Raji (cell line): ENCODE data around the gene KLKB1.

Experiments
- POLR2A ChIP-seq: IDR thresholded peaks from 2 replicates; pipeline ENCODE4 v1.6.1; 2011; ENCODE audit warnings: low read depth, low read length, control low read depth; ENCODE audit not compliant: insufficient read depth

Gene KLKB1

DNA sequence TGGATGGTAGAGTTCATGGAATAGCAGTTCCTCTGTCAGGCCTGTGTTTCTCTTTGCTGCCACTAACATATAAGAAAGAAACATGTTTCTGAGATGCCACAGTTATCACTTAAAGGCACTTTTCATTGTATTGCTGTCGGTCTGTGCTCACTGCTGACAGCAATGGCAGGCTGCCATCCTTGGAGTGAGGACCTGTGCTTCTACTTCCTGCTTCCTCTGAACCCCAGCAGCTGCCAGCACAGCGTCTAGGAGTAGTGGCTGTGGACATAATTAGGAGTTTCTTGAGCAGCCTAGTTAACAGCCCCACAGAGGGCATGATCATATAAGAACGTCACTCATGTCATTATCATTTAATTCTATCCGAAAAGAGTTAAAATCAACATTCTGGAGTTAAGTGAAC is 69.2 kb downstream of the KLKB1 start:
- no peak for TF ChIP-seq POLR2A

DNA sequence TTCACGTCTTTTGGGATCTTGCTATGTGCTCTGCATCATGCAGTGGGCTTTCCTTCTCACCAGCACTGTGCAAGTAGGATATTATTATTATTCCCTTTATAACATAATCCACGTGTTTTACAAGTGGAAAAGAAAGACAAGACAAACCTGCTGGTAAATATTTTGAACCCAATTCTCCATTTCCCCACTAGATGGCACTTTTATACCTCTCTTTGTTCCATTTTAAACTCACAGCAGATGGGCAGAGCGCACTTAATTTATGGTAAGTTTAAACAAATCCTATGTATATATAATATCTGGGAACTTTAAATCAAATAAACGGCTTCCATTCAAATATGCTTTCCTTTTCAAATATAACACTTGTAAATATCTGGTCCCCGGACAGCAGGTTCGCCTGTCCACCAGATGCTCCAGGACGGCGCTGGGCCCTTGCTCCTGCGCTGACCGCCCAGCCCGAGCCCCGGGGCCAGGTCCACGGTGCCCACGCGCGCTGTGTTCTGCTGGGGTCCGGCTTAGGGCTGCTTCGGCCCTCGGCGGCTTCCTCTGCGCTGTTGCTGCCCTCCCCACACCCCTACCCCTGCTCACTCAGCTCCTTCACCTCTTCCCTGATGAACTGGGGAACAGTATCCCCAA is 69.8 kb downstream of the KLKB1 start:
- TF ChIP-seq POLR2A, result no peak

DNA sequence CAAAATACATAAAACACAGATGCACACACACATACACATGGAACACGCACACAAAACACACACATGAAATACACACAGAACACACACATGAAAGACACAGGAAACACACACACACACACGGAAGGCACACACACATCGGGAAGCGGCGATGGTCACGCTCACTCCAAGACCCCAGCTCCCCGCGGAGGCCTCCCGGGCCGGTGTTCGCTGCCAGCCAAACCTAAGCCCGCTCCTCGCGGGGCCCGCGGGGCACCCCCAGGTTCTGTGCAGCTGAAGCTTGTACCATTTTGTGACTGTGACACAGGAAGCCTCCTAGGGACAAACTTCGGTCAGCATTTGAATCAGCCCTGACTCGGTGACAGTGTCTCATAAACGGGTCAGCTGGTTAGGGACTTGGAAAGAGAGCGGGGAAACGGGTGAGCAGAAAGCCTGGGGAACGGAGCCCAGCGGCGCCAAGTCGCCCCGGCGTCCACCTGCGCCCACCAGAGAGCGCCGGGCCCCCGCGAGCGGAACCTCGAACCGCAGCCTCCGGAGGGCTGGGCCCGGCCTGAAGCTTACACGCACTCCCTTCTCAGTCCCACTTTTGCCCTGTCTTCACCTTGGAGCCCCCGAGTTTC is 70.8 kb downstream of the KLKB1 start:
- no peak for TF ChIP-seq POLR2A

DNA sequence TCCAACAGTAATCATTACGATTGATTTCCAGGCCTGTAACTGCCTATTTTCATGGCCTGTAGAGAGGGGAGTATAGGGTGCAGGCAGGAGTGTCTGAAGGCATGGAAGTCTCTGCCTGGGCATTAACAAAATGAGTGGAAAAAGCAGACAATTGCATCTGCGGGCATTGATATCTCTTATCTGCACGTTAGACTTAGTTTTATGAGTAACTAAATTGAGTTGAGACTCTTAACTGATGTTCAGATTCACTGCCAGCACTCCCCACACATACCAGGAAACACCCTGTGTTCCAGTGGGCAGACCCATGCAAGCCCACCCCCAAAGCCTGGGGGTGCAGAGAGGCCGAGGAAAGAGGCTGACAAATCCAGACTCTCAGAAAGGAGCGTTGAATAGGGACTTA is 72.0 kb downstream of the KLKB1 start:
- no peak for TF ChIP-seq POLR2A

DNA sequence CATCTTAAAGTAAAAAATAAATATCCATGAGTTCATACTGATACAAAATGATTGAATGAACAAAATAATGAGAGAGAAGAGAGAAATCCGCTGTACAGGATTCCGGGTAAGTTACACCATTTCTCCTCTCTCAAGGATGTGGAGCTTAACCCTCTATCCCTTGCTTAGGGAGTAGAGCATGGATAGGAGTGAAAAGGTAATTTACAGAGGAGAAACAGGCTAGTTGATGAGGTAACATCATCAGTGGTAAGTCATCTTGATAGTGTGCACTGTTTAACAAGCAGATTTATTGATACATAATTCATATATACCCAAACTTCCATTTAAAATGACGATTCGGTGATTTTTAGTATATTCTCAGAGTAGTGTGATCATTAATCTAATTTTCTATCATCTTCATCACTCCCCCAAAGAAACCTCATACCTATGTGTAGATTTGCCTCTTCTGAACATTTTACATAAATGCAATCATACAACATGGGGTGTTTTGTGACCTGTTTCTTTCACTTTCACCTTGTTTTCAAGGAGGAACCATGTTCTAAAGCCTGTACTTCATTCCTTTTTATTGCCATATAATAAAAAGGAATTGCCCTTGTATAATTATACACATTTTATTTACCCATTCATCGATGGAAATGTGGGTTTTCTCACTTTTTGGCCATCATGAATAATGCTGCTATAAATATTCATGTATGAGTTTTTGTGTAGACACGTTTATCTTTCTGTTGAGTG is 73.5 kb downstream of the KLKB1 start:
- no peak for TF ChIP-seq POLR2A

DNA sequence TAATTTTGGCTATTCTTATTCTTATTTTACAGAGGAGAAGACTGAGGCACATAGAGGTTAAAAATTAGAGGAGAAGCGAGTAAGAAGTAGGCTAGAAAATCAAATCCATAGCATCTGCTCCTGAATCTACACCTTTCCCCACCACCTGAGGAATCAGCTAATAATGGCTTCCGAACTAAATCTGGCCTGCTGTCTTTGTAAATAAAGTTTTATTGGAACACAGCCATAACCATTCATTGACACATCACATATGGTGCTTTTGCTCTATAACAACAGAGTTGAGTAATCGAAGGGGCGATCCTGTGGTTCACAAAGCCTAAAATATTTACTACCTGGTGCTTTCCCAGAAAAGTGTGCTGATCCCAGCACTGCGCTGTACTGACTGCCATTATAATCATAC is 76.9 kb downstream of the KLKB1 start:
- no peak for TF ChIP-seq POLR2A

DNA sequence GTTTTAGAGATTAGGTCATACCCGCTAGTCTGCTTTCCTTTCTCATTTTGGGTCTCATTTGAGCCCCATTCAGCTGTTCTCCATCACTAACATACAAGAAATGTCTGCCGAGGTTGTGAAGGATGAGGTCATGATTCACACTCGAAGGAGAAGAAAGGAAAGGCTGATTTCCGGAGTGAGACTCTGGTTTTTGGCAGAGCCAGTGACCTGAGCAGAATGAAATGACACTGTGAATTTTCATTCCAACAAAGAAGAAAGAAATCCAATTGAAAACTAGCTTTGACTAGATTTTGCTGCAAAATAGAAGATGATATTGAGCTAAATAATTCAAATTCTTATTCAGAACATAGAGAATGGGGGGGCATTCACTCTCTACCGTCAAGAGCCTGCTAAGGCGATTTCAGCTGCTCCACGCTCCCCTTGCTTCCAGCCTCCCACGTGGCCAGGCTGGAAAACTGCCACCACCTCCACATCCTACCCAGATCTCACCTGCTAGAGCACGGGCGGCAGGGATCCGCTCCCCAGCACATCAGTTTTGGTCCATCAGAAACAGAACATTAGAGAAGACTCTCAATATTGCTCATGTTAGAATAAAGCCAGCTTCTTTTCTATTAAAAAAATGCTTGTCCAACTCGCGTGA is 77.7 kb downstream of the KLKB1 start:
- no peak for TF ChIP-seq POLR2A

DNA sequence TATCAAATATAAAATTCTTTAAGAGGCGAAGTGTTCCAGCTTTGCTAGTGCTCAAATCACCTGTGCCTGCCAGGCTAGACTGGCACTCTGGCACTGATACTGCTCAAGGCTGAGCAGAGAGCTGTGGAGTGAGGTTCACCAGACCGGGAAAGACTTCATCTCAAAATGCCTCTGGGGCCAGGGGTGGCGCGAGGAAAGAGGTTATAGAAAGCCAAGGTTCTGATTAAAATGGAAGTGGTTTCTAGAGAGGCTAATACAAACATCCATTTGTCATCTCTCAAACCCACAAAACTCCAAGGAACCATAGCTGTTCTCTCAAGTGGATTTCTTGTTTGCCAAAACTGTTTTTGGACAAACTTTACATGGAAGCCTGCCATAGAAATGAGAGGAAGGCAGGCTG is 80.2 kb downstream of the KLKB1 start:
- no peak for TF ChIP-seq POLR2A

DNA sequence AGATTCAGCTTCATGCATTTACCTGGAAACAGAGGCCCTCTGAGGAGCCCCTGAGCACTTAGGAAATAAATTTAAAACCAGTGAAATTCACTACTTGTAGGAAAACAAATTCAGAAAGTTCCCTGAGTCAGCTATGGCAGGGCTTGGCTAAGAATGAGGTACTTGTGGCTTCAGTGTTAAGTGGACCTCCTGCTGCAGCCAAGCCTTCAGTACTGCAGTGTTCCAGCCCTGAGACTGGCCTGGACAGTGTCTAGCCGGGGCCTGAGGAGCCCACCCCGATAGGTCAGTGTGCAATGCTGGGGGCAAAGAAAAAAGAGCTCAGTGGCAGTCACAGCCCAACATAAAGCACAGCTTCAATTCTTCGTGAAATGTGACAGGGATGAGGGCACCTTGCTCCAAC is 80.6 kb downstream of the KLKB1 start:
- TF ChIP-seq POLR2A, result no peak
